GM21515 (cell line): ENCODE results near the gene AHNAK.

ENCODE experiments used
- ATAC-seq: cut with Tn5 transposase; IDR thresholded peaks from one replicate; pipeline ENCODE4 v1.9.1; 2021; ENCODE audit not compliant: unreplicated experiment

AHNAK gene

DNA sequence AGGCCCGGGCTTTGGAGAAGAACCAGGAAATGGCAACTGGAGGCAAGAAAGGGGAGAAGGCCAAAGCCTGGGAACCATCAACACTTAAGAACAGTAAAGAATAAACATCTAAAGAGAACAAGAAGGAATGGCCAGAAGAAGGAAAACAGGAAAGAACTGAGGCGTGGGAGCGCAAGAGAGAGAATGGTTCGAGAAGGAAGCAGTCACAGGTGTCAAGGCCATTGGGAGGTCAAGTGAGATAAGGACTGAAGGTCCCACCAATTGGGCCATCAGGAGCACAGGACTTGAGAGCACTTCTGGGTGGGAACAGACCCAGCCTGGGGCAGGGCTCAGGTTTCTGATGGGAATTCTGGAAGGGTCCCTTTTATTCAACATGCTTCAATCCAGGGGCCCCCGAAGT is 128.5 kb downstream of the AHNAK start:
- no peak for ATAC-seq

DNA sequence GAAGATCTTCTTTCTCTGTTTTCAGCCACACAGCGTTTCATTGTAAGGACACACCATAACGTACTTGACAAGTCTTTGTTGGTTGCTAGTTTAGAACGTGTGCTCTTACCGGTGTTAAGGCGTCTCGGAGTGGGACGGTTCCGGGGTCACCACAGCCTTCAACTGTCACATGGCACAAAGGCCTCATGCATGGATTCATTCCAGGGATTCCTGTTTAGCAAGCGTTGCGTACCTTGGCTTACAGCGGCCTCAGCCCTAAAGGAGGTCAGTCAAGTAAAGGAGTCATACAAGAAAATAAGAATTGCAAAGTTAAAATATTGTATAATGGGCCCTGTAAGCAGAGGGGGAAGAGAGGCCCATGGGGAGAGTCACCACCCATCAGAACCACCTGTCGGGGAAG is 130.0 kb downstream of the AHNAK start:
- no peak for ATAC-seq

DNA sequence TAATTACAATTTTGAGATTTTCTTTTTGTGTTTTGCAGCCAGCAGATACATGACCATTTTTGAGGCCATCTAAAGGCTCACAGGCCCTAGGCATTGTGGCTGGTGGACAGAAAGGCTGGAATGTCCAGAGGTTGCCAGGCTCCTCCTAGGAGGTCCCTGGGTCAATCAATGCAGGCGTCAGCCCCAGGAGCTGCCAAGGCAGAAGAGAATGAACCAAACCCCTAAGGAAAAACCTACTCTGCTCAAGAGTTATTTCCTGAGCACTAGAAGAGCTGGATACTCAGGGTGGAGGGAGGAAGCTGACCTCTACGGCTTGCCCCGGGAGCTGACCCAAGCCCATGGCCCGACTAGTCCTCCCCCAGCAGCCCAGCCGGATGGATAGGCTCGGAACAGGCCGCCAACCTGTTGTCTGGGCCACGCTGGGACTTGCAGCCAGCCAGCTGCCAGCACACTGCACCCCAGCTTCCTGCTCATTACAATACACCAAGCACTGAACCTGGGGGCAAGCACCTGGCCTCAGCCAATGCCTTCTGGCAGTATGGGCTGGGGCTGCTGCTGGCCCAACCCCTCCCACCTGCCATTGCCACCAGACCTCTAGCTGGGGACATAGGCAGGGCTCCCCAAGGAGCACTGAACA is 133.4 kb downstream of the AHNAK start:
- no peak for ATAC-seq

GRCh38 chr11:62411524-62411923 is 135.1 kb downstream of the AHNAK start:
- no peak for ATAC-seq

GRCh38 chr11:62410972-62411371 is 135.6 kb downstream of the AHNAK start:
- ATAC-seq, result no peak

- ATAC-seq, result no peak
These were observed 136.8 kb downstream of the AHNAK start for GRCh38 chr11:62409831-62410230.

DNA sequence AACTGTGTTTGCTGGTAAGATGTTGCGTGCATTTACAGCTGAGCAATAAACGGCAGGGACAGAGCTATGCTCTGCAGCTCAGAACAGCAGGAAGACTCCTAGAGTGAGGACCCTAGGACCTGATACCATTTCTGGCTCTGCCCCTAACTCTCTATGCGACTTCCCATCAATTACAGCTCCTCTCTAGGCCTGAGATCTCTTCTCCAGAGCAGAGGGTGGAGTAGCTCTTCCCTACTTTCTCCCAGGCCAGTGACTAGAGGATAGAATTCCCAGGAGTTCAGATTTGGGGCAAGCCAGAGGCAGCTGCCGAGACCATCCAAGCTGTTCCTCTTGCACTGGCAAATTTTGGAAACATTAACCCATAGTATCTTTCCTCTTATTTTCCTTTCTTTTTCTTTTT is 140.6 kb downstream of the AHNAK start:
- no peak for ATAC-seq

DNA sequence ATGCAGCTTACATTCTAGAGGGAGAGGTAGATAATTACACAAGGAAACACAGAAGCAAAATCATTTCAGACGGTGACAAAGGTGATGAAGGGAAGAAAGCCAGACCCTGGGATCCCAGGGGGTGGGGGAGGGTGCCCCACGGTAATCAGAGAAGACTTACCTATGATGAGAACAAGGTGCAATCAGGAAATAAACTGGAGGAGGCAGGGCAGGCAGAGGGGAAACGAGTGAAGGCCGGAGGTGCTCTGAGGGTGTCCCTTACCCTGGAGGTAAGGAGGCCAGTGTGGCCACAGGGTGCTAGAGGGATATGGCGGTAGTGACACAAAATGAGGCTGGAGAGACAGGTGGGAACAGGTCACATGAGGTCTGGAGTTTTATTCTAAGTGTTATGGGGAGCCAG is 141.7 kb downstream of the AHNAK start:
- no peak for ATAC-seq

GRCh38 chr11:62404435-62404834 is 142.2 kb downstream of the AHNAK start:
- no peak for ATAC-seq

DNA sequence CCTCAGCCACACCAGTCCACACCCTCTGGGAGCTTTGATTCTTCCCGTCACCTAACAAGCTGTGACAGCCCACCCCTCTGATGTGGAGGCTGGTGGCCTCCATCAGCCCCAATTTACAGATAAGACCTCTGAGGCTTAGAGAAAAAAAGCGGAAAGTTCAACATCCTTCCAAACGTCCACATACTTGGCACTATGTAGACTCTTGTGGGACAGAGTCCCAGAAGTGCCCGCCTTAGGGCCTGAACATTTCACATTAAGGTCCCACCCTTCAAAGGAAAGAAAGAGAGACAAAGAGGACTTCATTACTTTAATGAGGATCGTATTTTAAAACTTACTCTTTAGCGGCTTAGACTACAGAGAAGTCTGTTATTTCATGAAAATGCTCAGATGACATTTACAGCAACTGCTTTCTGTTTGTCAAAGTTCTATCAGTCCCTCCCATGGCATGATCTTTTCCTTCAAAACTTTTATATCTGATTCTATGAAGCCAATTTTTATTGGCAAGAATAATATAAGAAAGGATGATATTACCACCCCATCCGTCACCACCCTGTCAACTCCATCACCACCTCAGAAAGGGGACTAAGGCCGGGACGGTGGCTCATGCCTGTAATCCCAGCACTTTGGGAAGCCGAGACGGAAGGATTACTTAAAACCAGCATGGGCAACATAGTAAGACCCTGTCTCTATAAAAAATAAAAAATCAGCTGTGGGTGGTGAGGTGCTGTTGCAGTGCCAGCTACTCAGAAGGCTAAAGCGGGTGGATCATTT is 143.5 kb downstream of the AHNAK start:
- no peak for ATAC-seq

DNA sequence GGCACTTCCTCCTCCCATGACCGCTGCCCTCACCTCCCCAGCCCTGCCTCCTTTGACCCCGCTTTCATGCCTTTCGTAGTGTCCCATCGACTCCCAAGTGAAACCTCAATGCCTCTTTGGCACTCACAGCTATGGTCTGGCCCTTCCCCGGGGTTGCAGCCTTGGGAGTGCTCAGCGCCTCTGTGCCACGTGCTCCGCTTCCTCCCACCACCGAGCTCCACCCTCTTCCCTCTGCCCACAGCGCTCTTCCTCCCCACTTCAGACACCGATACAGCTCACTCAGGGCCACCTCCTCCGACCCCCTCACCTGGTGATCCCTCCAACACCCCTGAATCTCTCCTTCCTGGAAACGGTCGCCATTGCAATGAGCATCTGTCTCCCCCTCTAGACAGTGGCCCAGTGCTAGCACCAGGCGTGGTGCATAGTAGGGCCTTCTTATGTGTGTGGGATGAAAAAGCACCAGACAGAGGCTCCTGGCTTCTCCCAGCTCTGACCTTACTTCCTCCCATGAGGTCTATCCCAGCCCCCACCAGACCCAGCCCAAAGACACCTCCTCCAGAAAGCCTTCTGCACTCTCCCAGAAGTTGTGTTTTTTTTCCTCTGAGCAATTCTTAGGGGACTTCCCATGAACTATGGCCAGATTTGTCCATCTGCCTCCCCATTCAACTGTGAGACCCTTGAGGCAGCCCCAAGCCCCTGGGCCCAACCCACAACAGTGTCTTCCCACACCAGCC is 144.2 kb downstream of the AHNAK start:
- no peak for ATAC-seq

- ATAC-seq, result no peak
These were observed 144.8 kb downstream of the AHNAK start for GRCh38 chr11:62401811-62402210.

DNA sequence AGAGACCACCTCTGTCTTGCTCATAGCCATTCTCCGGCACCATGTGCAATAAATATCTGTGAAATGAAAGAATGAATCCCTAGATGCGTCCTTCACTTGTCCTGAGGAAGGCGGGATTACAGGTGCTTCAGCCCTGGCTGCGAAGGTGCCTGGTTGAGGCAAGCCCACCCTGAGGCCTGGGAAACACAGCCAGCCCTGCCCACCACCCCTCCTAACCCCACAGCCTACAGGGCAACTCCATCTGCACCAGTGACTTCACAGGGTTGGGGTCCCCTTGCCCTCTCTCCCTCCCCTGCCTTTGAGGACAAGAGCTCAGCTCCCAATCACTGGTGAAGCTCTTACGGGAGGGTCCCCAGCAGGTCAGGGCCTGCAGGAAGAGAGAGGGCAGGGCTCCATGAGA is 145.2 kb downstream of the AHNAK start:
- no peak for ATAC-seq

GRCh38 chr11:62400760-62401159 is 145.8 kb downstream of the AHNAK start:
- no peak for ATAC-seq

DNA sequence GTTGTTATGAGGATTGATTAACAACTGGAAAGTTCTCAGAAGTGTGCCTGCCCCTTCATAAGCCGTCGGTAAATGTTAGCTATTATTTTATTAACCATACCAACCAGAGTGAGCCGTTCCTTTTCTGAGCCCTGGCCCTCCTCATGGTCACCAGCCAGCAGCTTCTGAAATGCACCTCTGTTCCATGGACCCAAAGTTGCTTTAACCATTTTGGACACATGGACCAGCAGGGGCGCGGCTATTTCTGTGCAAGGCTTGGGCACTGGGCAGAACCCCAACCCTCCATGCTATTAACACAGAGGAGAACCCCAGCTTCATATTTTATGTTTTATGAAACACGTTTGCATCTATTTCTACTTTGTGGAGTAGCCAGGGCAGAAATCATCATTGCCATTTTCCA is 146.3 kb downstream of the AHNAK start:
- ATAC-seq, result no peak

GRCh38 chr11:62399878-62400266 is 146.7 kb downstream of the AHNAK start:
- ATAC-seq, result no peak

DNA sequence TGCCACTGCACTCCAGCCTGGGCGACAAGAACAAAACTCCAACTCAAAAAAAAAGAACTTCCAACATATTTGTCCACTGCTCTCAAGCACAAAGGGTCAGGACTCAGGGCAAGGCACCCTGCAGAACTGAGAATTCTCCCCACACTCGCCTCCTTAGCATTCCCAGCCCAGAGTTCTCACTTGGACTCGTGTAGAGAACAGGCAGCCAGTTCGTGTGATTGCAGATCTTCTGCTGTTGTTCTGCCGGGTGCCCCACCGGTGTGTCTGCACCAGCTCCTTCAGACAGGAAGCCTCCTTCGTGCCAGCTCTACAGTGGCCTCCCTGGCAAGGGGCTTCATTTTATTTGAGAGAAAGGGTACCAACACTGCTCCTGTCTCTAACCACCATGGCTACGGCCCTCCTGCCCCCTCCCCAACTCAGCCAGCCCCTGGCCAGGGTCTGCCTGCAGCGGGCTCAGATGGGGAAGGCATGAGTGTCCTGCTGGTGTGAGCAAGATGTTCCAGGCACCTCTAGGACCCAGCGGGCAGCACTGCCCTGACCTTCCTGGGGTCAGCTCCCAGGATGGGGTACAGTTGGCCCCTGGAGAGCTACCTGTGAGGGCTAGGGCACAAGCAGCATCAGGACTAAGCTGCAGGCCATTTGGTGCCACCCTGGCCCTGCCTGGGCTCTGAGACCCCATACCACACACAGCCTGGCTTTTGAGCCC is 147.3 kb downstream of the AHNAK start:
- ATAC-seq, result no peak

DNA sequence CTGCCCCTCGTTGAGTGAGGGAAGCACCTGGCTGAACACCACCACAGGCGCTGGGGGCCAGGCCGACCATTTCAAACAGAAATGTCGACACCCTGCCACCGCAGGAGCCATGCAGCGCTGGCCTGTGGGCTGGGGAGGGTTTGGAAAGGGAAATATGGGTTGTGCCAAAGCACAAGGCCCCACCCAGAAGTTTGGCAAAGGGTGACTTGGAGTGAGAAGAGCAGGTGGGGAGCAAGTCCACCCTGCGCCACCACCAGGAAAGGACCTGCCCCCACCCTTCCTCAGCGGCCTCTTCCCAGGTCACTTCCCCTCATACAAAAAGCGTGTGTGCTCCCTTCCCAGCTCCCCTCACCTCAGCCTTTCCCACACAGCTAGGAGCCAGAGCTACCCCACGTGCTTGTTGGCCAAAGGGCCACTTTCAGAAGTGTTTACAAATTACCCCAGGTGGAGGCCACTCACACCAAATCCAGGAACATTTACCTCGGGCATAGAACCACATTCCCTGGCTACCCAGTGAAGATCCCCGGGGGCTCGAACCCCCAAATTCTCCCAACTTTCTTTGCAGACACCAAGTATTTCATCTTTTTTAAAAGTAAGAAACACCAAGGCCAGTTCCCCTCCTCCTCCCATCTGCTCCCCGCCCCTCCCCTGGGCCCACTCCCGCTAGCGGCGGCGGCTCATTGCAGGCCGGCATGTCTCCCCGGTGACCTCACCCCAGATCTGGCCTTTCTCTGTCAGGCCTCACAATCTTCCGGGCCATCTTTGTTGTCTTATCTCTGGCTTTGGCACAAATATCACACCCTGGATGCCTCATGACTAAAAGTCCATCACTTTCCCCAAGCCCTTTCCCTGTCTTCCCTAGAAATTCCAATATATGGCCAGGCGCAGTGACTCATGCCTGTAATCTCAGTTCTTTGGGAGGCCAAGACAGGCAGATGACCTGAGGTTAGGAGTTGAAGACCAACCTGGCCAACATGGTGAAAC is 148.3 kb downstream of the AHNAK start:
- ATAC-seq, result no peak

GRCh38 chr11:62395885-62396551 is 150.6 kb downstream of the AHNAK start:
- ATAC-seq, result no peak
